ENCODE data around the gene PRRG1. TPM values are rescaled to one million over a fixed set of nuclear protein-coding genes. Genes with fewer than 3 reads are reported as not detected.

PRRG1 gene
- total RNA-seq, 2 experiments from 2014 or later = not detected

DNA sequence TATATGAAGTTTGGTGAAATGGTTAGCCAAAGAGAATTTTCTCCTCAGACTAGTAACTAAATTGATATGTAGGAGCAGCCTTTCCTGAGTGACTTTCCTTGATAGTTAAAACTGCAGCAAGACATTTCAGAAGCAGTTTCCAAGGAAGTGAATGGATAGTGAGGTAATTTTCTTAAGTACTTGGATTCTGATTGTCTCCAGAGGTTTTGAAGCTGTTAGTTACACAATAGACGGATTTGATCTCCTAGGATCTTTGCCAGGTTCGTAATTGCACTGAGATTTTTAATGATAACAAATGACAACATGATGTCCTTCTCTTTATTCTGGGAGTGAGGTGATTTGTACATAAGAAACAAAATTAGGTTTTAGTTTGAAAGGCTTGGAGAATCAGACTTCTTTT is 29.2 kb downstream of the PRRG1 start:
- no TSS peak for BruUV-seq (replicated peaks)
- H3K36me3 ChIP-seq (ENCODE audit: insufficient read depth, low read length) = no peaks in the 10 kb centered on the region
- no peaks in the 10 kb centered on the region for H4K20me1 ChIP-seq (ENCODE audit: insufficient read depth, low read length)
- POLR2A ChIA-PET = no interaction called here
- intact Hi-C loops (cut with micrococcal nuclease; ENCODE audit: unreplicated experiment) = no loop called here
- H3K4me2 ChIP-seq (ENCODE audit: low read length) = no peak overlapping the region
- H3K4me1 ChIP-seq (ENCODE audit: insufficient read depth, low read length, poor library complexity, severe bottlenecking) = no peaks in the 10 kb centered on the region
- no peak overlapping the region for H2AFZ ChIP-seq (ENCODE audit: low read length)
- H3K9me2 ChIP-seq (ENCODE audit: insufficient read depth, low read length) = no peaks in the 10 kb centered on the region
- no peak overlapping the region for H3K27ac ChIP-seq (ENCODE audit: low read depth, low read length, poor library complexity, severe bottlenecking)
- H3K79me2 ChIP-seq (ENCODE audit: insufficient read depth, low read depth, low read length) = no peaks in the 10 kb centered on the region
- no peak for TF ChIP-seq EZH2phosphoT487 (IDR thresholded peaks at IDR 0.05; ENCODE audit: borderline replicate concordance, low read depth, low read length)
- TF ChIP-seq, protein P1, sequence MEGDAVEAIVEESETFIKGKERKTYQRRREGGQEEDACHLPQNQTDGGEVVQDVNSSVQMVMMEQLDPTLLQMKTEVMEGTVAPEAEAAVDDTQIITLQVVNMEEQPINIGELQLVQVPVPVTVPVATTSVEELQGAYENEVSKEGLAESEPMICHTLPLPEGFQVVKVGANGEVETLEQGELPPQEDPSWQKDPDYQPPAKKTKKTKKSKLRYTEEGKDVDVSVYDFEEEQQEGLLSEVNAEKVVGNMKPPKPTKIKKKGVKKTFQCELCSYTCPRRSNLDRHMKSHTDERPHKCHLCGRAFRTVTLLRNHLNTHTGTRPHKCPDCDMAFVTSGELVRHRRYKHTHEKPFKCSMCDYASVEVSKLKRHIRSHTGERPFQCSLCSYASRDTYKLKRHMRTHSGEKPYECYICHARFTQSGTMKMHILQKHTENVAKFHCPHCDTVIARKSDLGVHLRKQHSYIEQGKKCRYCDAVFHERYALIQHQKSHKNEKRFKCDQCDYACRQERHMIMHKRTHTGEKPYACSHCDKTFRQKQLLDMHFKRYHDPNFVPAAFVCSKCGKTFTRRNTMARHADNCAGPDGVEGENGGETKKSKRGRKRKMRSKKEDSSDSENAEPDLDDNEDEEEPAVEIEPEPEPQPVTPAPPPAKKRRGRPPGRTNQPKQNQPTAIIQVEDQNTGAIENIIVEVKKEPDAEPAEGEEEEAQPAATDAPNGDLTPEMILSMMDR (conservative IDR thresholded peaks at IDR 0.05; ENCODE audit: low read length) = no peak
- H3K9me3 ChIP-seq (ENCODE audit: low read length) = no peaks in the 10 kb centered on the region
- CTCF ChIA-PET (ENCODE audit: unreplicated experiment) = no interaction called here
- H3K4me3 ChIP-seq (ENCODE audit: low read depth, low read length, poor library complexity, severe bottlenecking) = no peak overlapping the region
- DNase-seq (ENCODE audit: low spot score) = no peak

DNA sequence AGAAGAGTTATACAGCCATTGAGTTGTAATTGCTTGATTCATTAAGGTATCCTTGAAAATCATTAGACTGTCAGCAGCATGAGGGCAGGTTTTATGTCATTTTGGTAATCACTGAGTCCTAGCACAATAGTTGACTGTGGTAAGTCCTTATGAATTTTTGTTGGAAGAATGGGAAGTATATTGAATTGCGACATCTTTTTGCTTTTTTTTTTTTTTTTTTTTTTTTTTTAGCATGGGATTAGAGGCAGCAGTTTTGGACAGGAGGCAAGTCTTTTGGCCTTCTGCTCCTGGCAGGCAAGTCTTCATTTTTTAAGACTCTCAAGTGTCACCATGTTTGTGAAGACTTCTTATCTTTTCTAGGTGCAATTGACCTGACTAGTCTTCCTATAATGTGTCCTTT is 29.7 kb downstream of the PRRG1 start:
- H3K9me2 ChIP-seq (ENCODE audit: insufficient read depth, low read length) = no peaks in the 10 kb centered on the region
- no peaks in the 10 kb centered on the region for H3K9me3 ChIP-seq (ENCODE audit: low read length)
- H3K36me3 ChIP-seq (ENCODE audit: insufficient read depth, low read length) = no peaks in the 10 kb centered on the region
- H3K4me1 ChIP-seq (ENCODE audit: insufficient read depth, low read length, poor library complexity, severe bottlenecking) = no peaks in the 10 kb centered on the region
- H3K4me3 ChIP-seq (ENCODE audit: low read depth, low read length, poor library complexity, severe bottlenecking) = no peak overlapping the region
- no peak overlapping the region for H3K4me2 ChIP-seq (ENCODE audit: low read length)
- BruUV-seq (replicated peaks) = no TSS peak
- TF ChIP-seq, protein P1 (conservative IDR thresholded peaks at IDR 0.05; ENCODE audit: low read length) = no peak
- TF ChIP-seq EZH2phosphoT487 (IDR thresholded peaks at IDR 0.05; ENCODE audit: borderline replicate concordance, low read depth, low read length) = no peak
- ChIA-PET POLR2A (no interaction called here), CTCF (ENCODE audit: unreplicated experiment) (no interaction called here)
- H2AFZ ChIP-seq (ENCODE audit: low read length) = no peak overlapping the region
- no peak for DNase-seq (ENCODE audit: low spot score)
- no peaks in the 10 kb centered on the region for H3K79me2 ChIP-seq (ENCODE audit: insufficient read depth, low read depth, low read length)
- intact Hi-C loops (cut with micrococcal nuclease; ENCODE audit: unreplicated experiment) = no loop called here
- H3K27ac ChIP-seq (ENCODE audit: low read depth, low read length, poor library complexity, severe bottlenecking) = no peak overlapping the region
- no peaks in the 10 kb centered on the region for H4K20me1 ChIP-seq (ENCODE audit: insufficient read depth, low read length)

DNA sequence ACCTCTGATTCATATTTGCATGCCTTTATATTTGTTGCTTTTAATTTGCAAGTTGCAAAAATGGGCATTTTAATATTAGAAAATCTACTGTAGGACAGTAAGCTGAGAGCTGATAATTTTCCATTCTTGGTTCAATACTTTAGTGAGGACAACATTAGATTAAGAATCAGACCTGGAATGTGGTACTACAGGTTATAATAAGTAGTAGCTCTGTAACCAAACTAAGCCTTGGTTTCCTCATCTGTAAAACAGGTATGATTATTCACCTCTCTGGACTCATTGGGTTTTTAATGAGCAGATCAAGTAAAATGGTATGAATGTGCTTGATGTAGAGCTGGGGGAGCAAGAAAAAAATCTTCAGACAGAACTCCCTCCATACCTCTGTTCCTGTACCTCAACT is 31.1 kb downstream of the PRRG1 start:
- no peak for DNase-seq (ENCODE audit: low spot score)
- Histone ChIP-seq H4K20me1 (ENCODE audit: insufficient read depth, low read length) (no peaks in the 10 kb centered on the region), H3K4me3 (ENCODE audit: low read depth, low read length, poor library complexity, severe bottlenecking) (no peak overlapping the region), H3K27ac (ENCODE audit: low read depth, low read length, poor library complexity, severe bottlenecking) (no peak overlapping the region), H3K9me2 (ENCODE audit: insufficient read depth, low read length) (no peaks in the 10 kb centered on the region), H3K4me2 (ENCODE audit: low read length) (no peak overlapping the region), H3K79me2 (ENCODE audit: insufficient read depth, low read depth, low read length) (no peaks in the 10 kb centered on the region), H3K36me3 (ENCODE audit: insufficient read depth, low read length) (no peaks in the 10 kb centered on the region), H3K9me3 (ENCODE audit: low read length) (no peaks in the 10 kb centered on the region), H3K4me1 (ENCODE audit: insufficient read depth, low read length, poor library complexity, severe bottlenecking) (no peaks in the 10 kb centered on the region), H2AFZ (ENCODE audit: low read length) (no peak overlapping the region)
- no peak for TF ChIP-seq EZH2phosphoT487 (IDR thresholded peaks at IDR 0.05; ENCODE audit: borderline replicate concordance, low read depth, low read length)
- TF ChIP-seq, protein P1 (conservative IDR thresholded peaks at IDR 0.05; ENCODE audit: low read length) = no peak
- POLR2A ChIA-PET = no interaction called here
- intact Hi-C loops (cut with micrococcal nuclease; ENCODE audit: unreplicated experiment) = no loop called here
- no TSS peak for BruUV-seq (replicated peaks)
- CTCF ChIA-PET (ENCODE audit: unreplicated experiment) = no interaction called here
